HEK293T (cell line): ENCODE data around the gene ZNF429.

Experiments
- HDGF ChIP-seq: fragments of 450-650 bp; IDR thresholded peaks from 2 replicates; pipeline ENCODE4 v1.6.1; 2017; ENCODE audit warnings: antibody characterized with exemption, borderline replicate concordance
- NFRKB ChIP-seq: fragments of 450-650 bp; IDR thresholded peaks from 2 replicates; pipeline ENCODE4 v1.6.1; 2016; ENCODE audit warnings: mild to moderate bottlenecking, moderate library complexity
- TARDBP ChIP-seq: fragments of 450-650 bp; IDR thresholded peaks from 2 replicates; pipeline ENCODE4 v1.6.1; 2016

DNA sequence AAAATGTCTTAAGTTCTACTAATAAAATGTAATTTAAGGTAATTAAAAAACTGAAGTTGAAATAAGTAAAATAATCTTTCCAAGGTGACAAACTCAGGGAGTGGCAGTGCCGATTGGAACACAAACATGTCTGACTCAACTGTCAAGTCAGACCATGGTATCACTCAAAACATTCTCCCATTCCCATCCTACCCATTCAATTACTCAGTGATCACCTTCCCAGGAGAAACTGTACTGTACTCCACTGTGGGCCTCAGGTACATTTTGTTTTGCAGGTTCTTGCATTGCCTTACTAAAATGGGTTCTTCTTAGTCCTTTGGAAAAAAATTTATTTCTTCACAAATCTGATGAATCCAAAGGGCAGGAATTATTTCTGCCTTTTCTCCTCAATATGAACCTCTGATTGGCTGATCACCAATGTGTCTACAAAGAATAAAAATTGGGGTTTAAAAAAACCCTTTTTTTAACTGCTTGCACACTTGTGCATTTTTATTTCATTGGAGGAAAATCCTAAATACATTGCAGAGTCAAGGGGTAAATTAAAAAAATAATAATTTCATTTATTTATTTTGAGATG lies 96.8 kb downstream of the ZNF429 start:
- TF ChIP-seq TARDBP (no peak), NFRKB (no peak), HDGF (no peak)
